Measurements from ENCODE around the gene NUDT4.

DNA sequence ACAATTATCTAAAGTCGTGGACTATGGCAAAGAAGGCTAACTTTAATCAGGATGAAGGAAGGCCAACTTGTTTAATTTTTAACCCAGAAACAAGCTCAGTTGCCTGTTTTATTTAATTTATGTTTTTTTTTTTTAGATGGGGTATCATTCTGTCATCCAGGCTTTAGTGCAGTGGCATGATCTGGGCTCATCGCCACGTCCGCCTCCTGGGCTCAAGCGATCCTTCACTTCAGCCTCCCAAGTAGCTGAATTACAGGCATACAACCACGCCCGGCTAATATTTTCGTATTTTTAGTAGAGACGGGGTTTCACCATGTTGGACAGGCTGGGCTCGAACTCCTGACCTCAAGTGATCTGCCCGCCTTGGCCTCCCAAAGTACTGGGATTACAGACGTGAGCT lies 19.7 kb downstream of the NUDT4 start:
- TF ChIP-seq, protein P1, sequence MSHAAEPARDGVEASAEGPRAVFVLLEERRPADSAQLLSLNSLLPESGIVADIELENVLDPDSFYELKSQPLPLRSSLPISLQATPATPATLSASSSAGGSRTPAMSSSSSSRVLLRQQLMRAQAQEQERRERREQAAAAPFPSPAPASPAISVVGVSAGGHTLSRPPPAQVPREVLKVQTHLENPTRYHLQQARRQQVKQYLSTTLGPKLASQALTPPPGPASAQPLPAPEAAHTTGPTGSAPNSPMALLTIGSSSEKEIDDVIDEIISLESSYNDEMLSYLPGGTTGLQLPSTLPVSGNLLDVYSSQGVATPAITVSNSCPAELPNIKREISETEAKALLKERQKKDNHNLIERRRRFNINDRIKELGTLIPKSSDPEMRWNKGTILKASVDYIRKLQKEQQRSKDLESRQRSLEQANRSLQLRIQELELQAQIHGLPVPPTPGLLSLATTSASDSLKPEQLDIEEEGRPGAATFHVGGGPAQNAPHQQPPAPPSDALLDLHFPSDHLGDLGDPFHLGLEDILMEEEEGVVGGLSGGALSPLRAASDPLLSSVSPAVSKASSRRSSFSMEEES (CRISPR knock-in tag; IDR thresholded peaks at IDR 0.05) = no peak
- TF ChIP-seq, protein P2, sequence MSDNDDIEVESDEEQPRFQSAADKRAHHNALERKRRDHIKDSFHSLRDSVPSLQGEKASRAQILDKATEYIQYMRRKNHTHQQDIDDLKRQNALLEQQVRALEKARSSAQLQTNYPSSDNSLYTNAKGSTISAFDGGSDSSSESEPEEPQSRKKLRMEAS (IDR thresholded peaks at IDR 0.05) = no peak

Measured in HepG2 (cell line).